HEK293 (cell line): ENCODE measurements around the gene TBC1D22A.

Source experiments
- CTCF ChIA-PET: fragments of 350-600 bp; formaldehyde crosslinking; extraction: SDS; loops from one replicate; lab custom pipeline; 2021; ENCODE audit warnings: antibody characterized with exemption; lab: Yijun Ruan, JAX
- POLR2A ChIA-PET: fragments of 300-600 bp; formaldehyde crosslinking; extraction: SDS; loops from one replicate; lab custom pipeline; 2020; ENCODE audit warnings: antibody characterized with exemption, inconsistent platforms; lab: Yijun Ruan, JAX
- H3K27ac ChIP-seq: fragments of 200-500 bp; sonication (Bioruptor generic); 2 replicates; pipeline ENCODE4 v1.5.1; 2014; ENCODE audit warnings: low read depth, low read length, control low read depth, inconsistent platforms; ENCODE audit errors: extremely low read depth
- H3K36me3 ChIP-seq, 2 experiments: fragments of 200-500 bp in 1 of 2; sonication (Bioruptor generic) in 1 of 2; 1 replicate in 1 of 2; 2 replicates in 1 of 2; pipeline ENCODE4 v1.5.1; 2014 to 2017; ENCODE audit warnings: inconsistent platforms in 2 of 2, low read length in 2 of 2; ENCODE audit not compliant: control insufficient read depth in 2 of 2, insufficient read depth in 1 of 2
- H3K4me1 ChIP-seq: fragments of 200-500 bp; sonication (Bioruptor generic); 2 replicates; pipeline ENCODE4 v1.5.1; 2014; ENCODE audit warnings: mild to moderate bottlenecking, low read length, inconsistent platforms; ENCODE audit not compliant: control insufficient read depth, insufficient read depth
- H3K4me3 ChIP-seq: 2 replicates; pipeline ENCODE4 v1.5.1; 2011; ENCODE audit warnings: low read depth, mild to moderate bottlenecking, control low read depth, low read length, moderate library complexity
- H3K9me3 ChIP-seq: fragments of 200-500 bp; sonication (Bioruptor generic); 2 replicates; pipeline ENCODE4 v1.5.1; 2014; ENCODE audit warnings: low read depth, low read length, inconsistent platforms; ENCODE audit not compliant: control insufficient read depth, insufficient read depth
- OVOL3 ChIP-seq: fragments of 450-650 bp; formaldehyde crosslinking; IDR thresholded peaks from 2 replicates; pipeline ENCODE4 v1.5.1; 2016; ENCODE audit warnings: missing biosample characterization, missing genetic modification characterization
- PBX3 ChIP-seq: sonication (generic); formaldehyde crosslinking; IDR thresholded peaks from 2 replicates; pipeline ENCODE4 v1.8.1; 2022; ENCODE audit warnings: mild to moderate bottlenecking, moderate library complexity, missing genetic modification reagents
- PRDM1 ChIP-seq: fragments of 450-650 bp; formaldehyde crosslinking; IDR thresholded peaks from 2 replicates; pipeline ENCODE4; 2016; ENCODE audit warnings: missing biosample characterization, missing genetic modification characterization
- PRDM10 ChIP-seq: fragments of 450-650 bp; formaldehyde crosslinking; IDR thresholded peaks from 2 replicates; pipeline ENCODE4 v1.5.1; 2016; ENCODE audit warnings: missing biosample characterization, missing genetic modification characterization
- SCRT2 ChIP-seq: fragments of 450-650 bp; formaldehyde crosslinking; IDR thresholded peaks from 2 replicates; pipeline ENCODE4 v1.5.1; 2016; ENCODE audit warnings: missing biosample characterization, missing genetic modification characterization
- ZBTB10 ChIP-seq: fragments of 450-650 bp; formaldehyde crosslinking; IDR thresholded peaks from 2 replicates; pipeline ENCODE4 v1.5.1; 2016; ENCODE audit warnings: missing biosample characterization, missing genetic modification characterization
- ZFP37 ChIP-seq: fragments of 450-650 bp; formaldehyde crosslinking; IDR thresholded peaks from 2 replicates; pipeline ENCODE4 v1.5.1; 2016; ENCODE audit warnings: missing biosample characterization, missing genetic modification characterization
- ZFP41 ChIP-seq: fragments of 450-650 bp; formaldehyde crosslinking; IDR thresholded peaks from 2 replicates; pipeline ENCODE4 v1.5.1; 2016; ENCODE audit warnings: missing biosample characterization, missing genetic modification characterization, borderline replicate concordance
- ZNF146 ChIP-seq: fragments of 450-650 bp; formaldehyde crosslinking; IDR thresholded peaks from 2 replicates; pipeline ENCODE4 v1.5.1; 2016; ENCODE audit warnings: missing biosample characterization, missing genetic modification characterization
- ZNF175 ChIP-seq: fragments of 450-650 bp; formaldehyde crosslinking; IDR thresholded peaks from 2 replicates; pipeline ENCODE4 v1.5.1; 2016; ENCODE audit warnings: missing biosample characterization, missing genetic modification characterization
- ZNF266 ChIP-seq: fragments of 450-650 bp; formaldehyde crosslinking; IDR thresholded peaks from 2 replicates; pipeline ENCODE4 v1.5.1; 2016; ENCODE audit warnings: missing biosample characterization, missing genetic modification characterization, low read depth
- ZNF335 ChIP-seq: fragments of 450-650 bp; formaldehyde crosslinking; conservative IDR thresholded peaks from 2 replicates; pipeline ENCODE4 v1.5.1; 2016; ENCODE audit warnings: missing biosample characterization, missing genetic modification characterization
- ZNF423 ChIP-seq: fragments of 450-650 bp; formaldehyde crosslinking; IDR thresholded peaks from 2 replicates; pipeline ENCODE4 v1.5.1; 2016; ENCODE audit warnings: missing biosample characterization, missing genetic modification characterization
- ZNF510 ChIP-seq: fragments of 450-650 bp; formaldehyde crosslinking; IDR thresholded peaks from 2 replicates; pipeline ENCODE4 v1.5.1; 2018; ENCODE audit warnings: mild to moderate bottlenecking, missing genetic modification characterization, missing biosample characterization; ENCODE audit not compliant: insufficient replicate concordance
- ZNF596 ChIP-seq: fragments of 450-650 bp; IDR thresholded peaks from 2 replicates; pipeline ENCODE4 v1.5.0; 2018; ENCODE audit warnings: missing biosample characterization, mild to moderate bottlenecking, missing genetic modification characterization, moderate library complexity
- ZNF610 ChIP-seq: fragments of 450-650 bp; formaldehyde crosslinking; IDR thresholded peaks from 2 replicates; pipeline ENCODE4 v1.5.1; 2016; ENCODE audit warnings: missing biosample characterization, missing genetic modification characterization, borderline replicate concordance
- ZNF777 ChIP-seq: fragments of 450-650 bp; formaldehyde crosslinking; IDR thresholded peaks from 2 replicates; pipeline ENCODE4 v1.5.1; 2017; ENCODE audit warnings: missing biosample characterization, missing genetic modification characterization, borderline replicate concordance
- ZNF830 ChIP-seq: fragments of 450-650 bp; IDR thresholded peaks from 2 replicates; pipeline ENCODE4 v1.5.0; 2018; ENCODE audit warnings: missing biosample characterization, missing genetic modification characterization, low read depth, mild to moderate bottlenecking, moderate library complexity

TBC1D22A gene

GRCh38 chr22:47065756-47066615 lies 303.5 kb downstream of the TBC1D22A start (continued):
- no peak for TF ChIP-seq ZNF146 (tag by site-specific recombination)

GRCh38 chr22:47066616-47066905 lies 304.1 kb downstream of the TBC1D22A start:
- POLR2A ChIA-PET: no interaction called here
- Histone ChIP-seq H3K27ac (no peak overlapping the region), H3K4me1 (no peaks in the 10 kb centered on the region), H3K9me3 (no peaks in the 10 kb centered on the region), H3K4me3 (no peak overlapping the region), H3K36me3 (peaks cover 0 to 4% of the 10 kb centered on the region in 2 experiments; a peak in 2 of 3 replicates)
- CTCF ChIA-PET: no interaction called here
- TF ChIP-seq ZNF146 (tag by site-specific recombination) (no peak), SCRT2 (no peak), OVOL3 (tag by site-specific recombination) (no peak), ZFP37 (tag by site-specific recombination) (no peak), PBX3 (CRISPR knock-in tag) (no peak), ZNF175 (tag by site-specific recombination) (no peak), ZNF335 (tag by site-specific recombination) (no peak), ZNF610 (no peak), ZBTB10 (tag by site-specific recombination) (no peak), PRDM1 (no peak), ZNF830 (tag by site-specific recombination) (no peak)

GRCh38 chr22:47067321-47067890 lies 305.0 kb downstream of the TBC1D22A start:
- ChIA-PET POLR2A (no interaction called here), CTCF (no interaction called here)
- Histone ChIP-seq H3K4me1 (no peaks in the 10 kb centered on the region), H3K36me3 (peaks cover 0 to 4% of the 10 kb centered on the region in 2 experiments; a peak in 1 of 3 replicates), H3K4me3 (no peak overlapping the region), H3K27ac (no peak overlapping the region), H3K9me3 (no peaks in the 10 kb centered on the region)
- no peak for TF ChIP-seq ZNF777 (tag by site-specific recombination)
- TF ChIP-seq ZFP41 (tag by site-specific recombination): no peak
- TF ChIP-seq ZNF423 (tag by site-specific recombination): no peak
- no peak for TF ChIP-seq ZNF266
- TF ChIP-seq ZNF596 (tag by site-specific recombination): no peak
- no peak for TF ChIP-seq PRDM10 (tag by site-specific recombination)
- TF ChIP-seq ZNF510 (tag by site-specific recombination): no peak
